ENCODE data around the gene SMAD6.

- TF ChIP-seq, protein P1, sequence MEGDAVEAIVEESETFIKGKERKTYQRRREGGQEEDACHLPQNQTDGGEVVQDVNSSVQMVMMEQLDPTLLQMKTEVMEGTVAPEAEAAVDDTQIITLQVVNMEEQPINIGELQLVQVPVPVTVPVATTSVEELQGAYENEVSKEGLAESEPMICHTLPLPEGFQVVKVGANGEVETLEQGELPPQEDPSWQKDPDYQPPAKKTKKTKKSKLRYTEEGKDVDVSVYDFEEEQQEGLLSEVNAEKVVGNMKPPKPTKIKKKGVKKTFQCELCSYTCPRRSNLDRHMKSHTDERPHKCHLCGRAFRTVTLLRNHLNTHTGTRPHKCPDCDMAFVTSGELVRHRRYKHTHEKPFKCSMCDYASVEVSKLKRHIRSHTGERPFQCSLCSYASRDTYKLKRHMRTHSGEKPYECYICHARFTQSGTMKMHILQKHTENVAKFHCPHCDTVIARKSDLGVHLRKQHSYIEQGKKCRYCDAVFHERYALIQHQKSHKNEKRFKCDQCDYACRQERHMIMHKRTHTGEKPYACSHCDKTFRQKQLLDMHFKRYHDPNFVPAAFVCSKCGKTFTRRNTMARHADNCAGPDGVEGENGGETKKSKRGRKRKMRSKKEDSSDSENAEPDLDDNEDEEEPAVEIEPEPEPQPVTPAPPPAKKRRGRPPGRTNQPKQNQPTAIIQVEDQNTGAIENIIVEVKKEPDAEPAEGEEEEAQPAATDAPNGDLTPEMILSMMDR (IDR thresholded peaks at IDR 0.05; ENCODE audit: poor library complexity, severe bottlenecking) = no peak
- TF ChIP-seq MXI1 (conservative IDR thresholded peaks at IDR 0.05; ENCODE audit: poor library complexity, severe bottlenecking) = no peak
- TF ChIP-seq SMC3 (conservative IDR thresholded peaks at IDR 0.05; ENCODE audit: poor library complexity) = no peak
These were observed 106.3 kb downstream of the SMAD6 start for GRCh38 chr15:66808181-66808824.

Data from neural cell (in vitro differentiated cells).